NOMO-1 treated with dmso at 0.1 percent for 144 hours (cell line): Measurements from ENCODE around the gene LYRM4.
A peak's percentile ranks its signal among the peaks of the same experiment; 100 is the strongest.

Source experiments
- DNase-seq: peaks from one replicate; lab custom pipeline; 2025; ENCODE audit not compliant: unreplicated experiment; lab: John Stamatoyannopoulos, UW

Gene LYRM4

GRCh38 chr6:5246141-5247097, 14.3 kb downstream of the LYRM4 start:
- DNase-seq = no peak

DNA sequence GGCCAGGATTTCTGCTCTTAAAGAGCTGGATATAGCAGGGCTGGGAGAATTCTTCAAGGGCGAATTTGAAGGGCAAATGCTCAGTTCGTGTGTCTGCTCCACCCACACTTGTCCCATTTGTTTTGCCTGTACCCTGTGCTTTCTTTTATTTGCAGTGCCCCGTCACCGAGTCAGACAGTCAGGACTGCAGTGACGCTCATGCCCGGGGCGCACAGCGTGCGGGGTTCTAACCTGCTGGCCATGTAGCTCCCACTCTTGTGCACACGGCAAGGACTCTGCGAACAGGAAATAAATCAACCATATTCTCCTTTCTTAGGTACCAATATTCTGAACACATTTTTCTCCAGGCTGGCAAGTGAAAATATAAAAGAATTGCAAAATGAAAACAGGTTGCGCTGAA, 17.7 kb downstream of the LYRM4 start:
- no peak for DNase-seq

- DNase-seq = no peak
Measured at GRCh38 chr6:5241252-5241651, 19.5 kb downstream of the LYRM4 start.

- DNase-seq = no peak
Measured at GRCh38 chr6:5238336-5238735, 22.4 kb downstream of the LYRM4 start.

- no peak for DNase-seq
Measured at GRCh38 chr6:5237805-5238204, 22.9 kb downstream of the LYRM4 start.

- no peak for DNase-seq
Measured at GRCh38 chr6:5235830-5236229, 24.9 kb downstream of the LYRM4 start.

DNA sequence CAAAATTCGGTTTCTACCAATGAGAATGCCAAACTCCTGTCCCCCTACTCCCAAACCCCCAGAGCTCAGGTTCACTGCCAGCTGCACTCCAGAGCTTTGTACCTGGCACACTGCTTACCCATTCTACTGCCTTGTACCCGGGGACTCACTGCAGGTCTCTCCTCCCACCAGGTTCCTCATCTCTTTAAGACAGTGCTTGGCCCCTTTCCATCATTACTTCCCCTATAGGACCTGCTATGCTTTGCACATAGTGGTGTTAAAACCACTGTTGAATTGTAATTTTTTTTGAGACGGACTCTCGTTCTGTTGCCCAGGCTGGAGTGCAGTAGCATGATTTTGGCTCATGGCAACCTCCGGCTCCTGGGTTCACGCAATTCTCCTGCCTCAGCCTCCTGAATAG, 25.9 kb downstream of the LYRM4 start:
- DNase-seq = peak; percentile 51

DNA sequence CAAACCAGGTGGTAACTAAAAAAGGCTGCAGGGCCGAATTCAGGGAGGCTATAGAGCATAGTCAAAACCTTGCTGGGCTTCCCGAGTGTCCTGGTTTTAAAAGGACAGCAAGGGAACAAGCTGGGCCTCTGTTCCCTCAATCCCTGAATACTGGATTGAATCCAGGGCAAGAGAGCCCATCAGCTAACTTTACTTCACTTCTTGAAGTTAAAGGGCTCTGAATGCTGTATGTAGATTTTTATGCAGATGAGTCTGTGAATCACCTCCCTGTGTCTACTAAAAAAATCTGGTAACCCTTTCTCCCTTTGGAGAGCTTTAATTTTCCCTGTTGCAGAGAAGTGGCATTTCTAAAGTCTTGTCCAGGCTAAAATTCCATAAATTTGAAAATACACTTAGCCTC, 29.5 kb downstream of the LYRM4 start:
- no peak for DNase-seq

DNA sequence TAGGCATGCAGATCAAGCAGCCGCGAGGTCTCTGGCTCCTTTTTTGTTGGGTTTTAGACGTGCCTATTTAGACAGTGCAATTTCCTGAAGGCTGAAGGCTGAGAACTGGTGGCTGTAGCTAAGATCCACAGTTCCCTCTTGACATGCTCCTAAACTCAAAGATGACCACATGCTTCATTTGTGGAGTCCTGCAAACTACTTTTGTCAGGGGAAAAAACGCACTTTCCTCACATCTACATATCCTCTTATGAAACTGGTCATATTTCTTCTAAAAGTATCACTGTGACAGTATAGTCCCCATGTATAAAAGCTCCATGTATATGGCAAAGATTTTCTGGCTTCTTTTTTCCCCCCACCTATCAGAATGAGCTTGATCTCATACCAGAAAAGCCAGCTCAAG, 30.7 kb downstream of the LYRM4 start:
- no peak for DNase-seq

DNA sequence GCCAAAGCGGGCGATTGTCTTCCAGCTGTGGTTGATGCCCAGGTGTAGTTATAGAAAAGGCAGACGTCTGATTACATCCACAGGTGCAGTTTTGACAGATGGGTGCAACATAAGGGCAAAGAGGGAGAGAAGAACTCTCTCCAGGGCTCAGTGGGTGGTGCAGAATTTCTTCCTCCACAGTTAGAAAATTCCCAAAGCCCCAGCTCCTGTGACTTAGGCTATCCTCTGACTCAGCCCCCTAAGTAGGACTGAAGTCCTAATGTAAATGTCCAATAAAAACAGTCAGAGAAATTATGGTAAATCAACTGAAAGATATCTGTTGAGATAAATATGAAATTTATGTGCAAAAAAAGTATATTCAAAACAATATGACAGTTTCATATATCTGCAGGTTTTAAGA, 31.4 kb downstream of the LYRM4 start:
- no peak for DNase-seq

GRCh38 chr6:5223309-5223708, 37.4 kb downstream of the LYRM4 start:
- no peak for DNase-seq

- DNase-seq = no peak
Measured at GRCh38 chr6:5220443-5220842, 40.3 kb downstream of the LYRM4 start.

DNA sequence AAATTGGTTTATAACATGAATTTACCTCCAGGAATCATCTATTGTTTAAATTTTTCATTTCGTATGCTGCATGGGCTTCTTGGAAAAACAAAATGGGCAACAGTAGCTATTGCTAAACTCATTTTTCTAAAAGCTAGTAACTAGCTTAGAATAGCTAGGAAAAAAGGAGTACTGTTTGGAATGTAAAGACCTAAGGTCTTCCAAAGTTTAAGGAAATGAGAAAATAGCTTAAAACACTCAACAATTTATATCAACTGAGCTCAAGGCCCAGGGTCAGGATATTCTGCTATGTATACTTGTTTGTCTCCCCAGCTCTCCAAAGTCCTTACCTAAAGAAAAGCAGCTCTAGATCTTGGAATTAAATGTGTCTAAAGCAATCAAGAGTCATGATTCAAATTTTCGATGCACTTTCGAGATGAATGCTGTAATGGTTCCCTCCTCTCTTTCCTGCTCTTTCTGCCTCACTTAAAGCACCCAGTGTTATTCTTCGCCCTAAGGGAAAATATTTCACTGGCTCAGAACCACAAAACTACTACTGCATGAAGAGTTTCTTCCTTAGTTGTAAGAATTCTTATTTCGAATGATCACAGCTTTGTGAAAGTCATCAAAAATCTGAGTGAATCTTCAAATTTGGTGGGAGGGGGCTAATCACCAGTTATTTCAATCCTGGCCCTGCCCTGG, 41.6 kb downstream of the LYRM4 start:
- DNase-seq = no peak

DNA sequence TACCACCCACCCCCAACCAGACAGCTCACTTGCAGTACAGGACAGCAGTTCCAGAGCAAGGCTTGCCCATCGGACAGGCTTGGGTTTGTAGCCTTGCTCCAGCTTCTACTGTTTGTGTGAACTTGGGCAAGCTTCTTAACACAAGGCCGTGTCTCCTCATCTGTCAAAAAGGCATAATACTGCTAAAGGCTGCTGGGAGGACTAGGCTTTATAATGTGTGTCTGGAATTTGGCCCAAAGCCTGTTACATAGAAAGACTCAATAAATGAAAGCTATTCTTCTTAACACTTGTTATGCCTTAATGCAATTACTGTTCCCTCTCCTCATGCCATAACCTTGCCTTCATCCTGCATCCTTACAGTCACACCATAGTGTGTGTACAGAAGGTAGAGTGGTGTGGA, 43.4 kb downstream of the LYRM4 start:
- no peak for DNase-seq

DNA sequence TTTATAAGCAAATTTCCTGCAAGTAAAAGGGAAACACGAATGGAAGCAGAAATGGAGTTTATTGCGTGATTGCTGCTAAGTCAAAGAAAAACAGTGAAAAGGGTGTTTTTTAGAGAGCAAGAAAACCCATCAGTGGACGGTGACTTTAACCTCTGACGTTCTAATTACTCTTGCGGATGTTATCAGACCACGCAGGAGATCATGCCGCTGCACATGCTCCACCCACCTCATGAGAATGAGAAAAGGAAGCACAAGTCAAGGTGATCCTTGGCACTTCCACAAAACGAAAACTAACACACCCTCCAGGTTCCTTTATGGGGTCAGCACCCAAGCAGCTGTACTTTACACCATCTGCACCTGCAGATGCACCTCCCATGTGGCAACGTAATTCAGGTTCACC, 45.0 kb downstream of the LYRM4 start:
- DNase-seq = no peak

- DNase-seq = no peak
Measured at GRCh38 chr6:5215159-5215558, 45.6 kb downstream of the LYRM4 start.

- no peak for DNase-seq
Measured at GRCh38 chr6:5214570-5215052, 46.1 kb downstream of the LYRM4 start.

DNA sequence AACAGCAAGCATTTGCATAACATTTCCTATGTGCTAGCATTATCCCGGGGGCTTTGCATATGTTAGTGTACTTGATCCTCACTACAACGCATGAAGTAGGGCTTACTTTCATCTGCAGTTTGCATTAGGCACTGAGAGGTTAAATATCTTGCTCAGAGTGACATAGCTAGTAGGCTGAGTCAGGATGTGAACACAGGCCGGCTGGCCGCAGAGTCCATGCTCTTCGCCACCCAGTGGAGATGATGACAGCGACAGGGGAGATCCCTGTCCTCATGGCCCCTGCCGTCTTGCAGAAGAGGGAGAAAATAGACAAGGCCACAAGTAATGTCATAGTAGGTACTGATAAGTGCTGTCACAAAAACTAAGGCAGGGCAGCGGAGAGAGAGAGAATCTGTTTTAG, 46.9 kb downstream of the LYRM4 start:
- DNase-seq = no peak

- no peak for DNase-seq
Measured at GRCh38 chr6:5211492-5211891, 49.3 kb downstream of the LYRM4 start.

GRCh38 chr6:5208471-5208971, 52.2 kb downstream of the LYRM4 start:
- no peak for DNase-seq

DNA sequence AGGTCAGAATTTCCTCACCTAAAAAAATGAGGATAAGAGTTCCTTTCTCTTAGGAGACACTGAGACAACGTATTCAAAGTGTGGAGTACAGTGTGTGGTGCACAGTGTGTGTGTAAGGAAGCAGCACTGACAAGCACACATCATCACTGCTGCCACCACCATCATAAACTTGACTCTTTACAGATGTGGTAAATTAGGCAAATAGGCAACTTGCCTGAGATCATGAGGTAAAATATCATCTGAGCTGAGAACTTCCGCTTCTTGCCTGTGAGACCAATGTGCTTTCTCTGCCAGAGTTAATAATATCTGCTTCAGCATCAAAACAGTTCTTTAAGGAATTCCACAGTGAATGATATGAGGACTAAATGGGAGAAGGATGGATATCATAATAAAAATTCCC, 52.7 kb downstream of the LYRM4 start:
- no peak for DNase-seq

- no peak for DNase-seq
Measured at GRCh38 chr6:5206920-5207561, 53.7 kb downstream of the LYRM4 start.
